GM23338 (cell line): ENCODE data around the gene ZBTB8A. TPM values are rescaled to one million over a fixed set of nuclear protein-coding genes. Genes with fewer than 3 reads are reported as not detected.

Experiments used
- ATAC-seq: fragments of 200-7000 bp; cut with Tn5 transposase; 3 replicates; pipeline ENCODE4 v1.9.1; 2020
- DNase-seq: peaks from one replicate; pipeline ENCODE4 v3.0.0-alpha.2; 2015; ENCODE audit warnings: low spot score
- H2AFZ ChIP-seq: fragments of 200-600 bp; sonication (generic); 2 replicates; pipeline ENCODE4 v1.8.0; 2016; ENCODE audit warnings: antibody characterized with exemption, mild to moderate bottlenecking, moderate library complexity
- H3F3A ChIP-seq: fragments of 200-600 bp; sonication (generic); replicated peaks from 2 replicates; pipeline ENCODE4 v1.8.0; 2017; ENCODE audit warnings: antibody characterized with exemption, mixed run types, low read depth
- H3K27ac ChIP-seq: fragments of 200-600 bp; sonication (generic); 2 replicates; pipeline ENCODE4 v1.6.1; 2016; ENCODE audit warnings: low read depth
- H3K27me3 ChIP-seq: fragments of 200-600 bp; sonication (generic); 2 replicates; pipeline ENCODE4 v1.8.0; 2016; ENCODE audit warnings: mild to moderate bottlenecking, mixed run types, moderate library complexity; ENCODE audit not compliant: insufficient read depth
- H3K36me3 ChIP-seq: fragments of 200-600 bp; sonication (generic); 2 replicates; pipeline ENCODE4 v1.8.0; 2016; ENCODE audit warnings: mild to moderate bottlenecking; ENCODE audit not compliant: insufficient read depth
- H3K4me1 ChIP-seq: fragments of 200-600 bp; sonication (generic); 2 replicates; pipeline ENCODE4 v1.8.0; 2016; ENCODE audit warnings: mild to moderate bottlenecking, moderate library complexity; ENCODE audit not compliant: insufficient read depth
- H3K4me2 ChIP-seq: fragments of 200-600 bp; sonication (generic); 2 replicates; pipeline ENCODE4 v1.7.1; 2017; ENCODE audit warnings: mixed run types
- H3K4me3 ChIP-seq: fragments of 200-600 bp; sonication (generic); 2 replicates; pipeline ENCODE4 v1.6.1; 2016; ENCODE audit warnings: mixed run types
- H3K79me2 ChIP-seq: fragments of 200-600 bp; sonication (generic); replicated peaks from 2 replicates; pipeline ENCODE4 v1.8.0; 2017; ENCODE audit warnings: mild to moderate bottlenecking; ENCODE audit not compliant: insufficient read depth
- H3K9me2 ChIP-seq: fragments of 200-600 bp; sonication (generic); 2 replicates; pipeline ENCODE4 v1.8.0; 2017; ENCODE audit not compliant: insufficient read depth
- H4K20me1 ChIP-seq: fragments of 200-600 bp; sonication (generic); replicated peaks from 2 replicates; pipeline ENCODE4 v1.8.0; 2017; ENCODE audit warnings: mild to moderate bottlenecking; ENCODE audit not compliant: insufficient read depth
- H3K27ac Mint-ChIP-seq: 2 replicates; pipeline ENCODE4 v1.8.0; 2020; ENCODE audit warnings: inconsistent platforms, mild to moderate bottlenecking, moderate library complexity, mixed read lengths
- H3K27me3 Mint-ChIP-seq: 3 replicates; pipeline ENCODE4 v1.8.0; 2022; ENCODE audit warnings: low read depth, mild to moderate bottlenecking, moderate library complexity, mixed read lengths, inconsistent platforms; ENCODE audit not compliant: insufficient read depth, poor library complexity
- H3K36me3 Mint-ChIP-seq: 3 replicates; pipeline ENCODE4 v1.8.0; 2021; ENCODE audit warnings: low read depth, mild to moderate bottlenecking, inconsistent platforms, moderate library complexity, mixed read lengths
- H3K4me1 Mint-ChIP-seq: 3 replicates; pipeline ENCODE4 v1.8.0; 2020; ENCODE audit warnings: mild to moderate bottlenecking, inconsistent platforms, mixed read lengths
- H3K4me3 Mint-ChIP-seq: 3 replicates; pipeline ENCODE4 v1.8.0; 2021; ENCODE audit warnings: moderate library complexity, mild to moderate bottlenecking, inconsistent platforms, mixed read lengths
- H3K9me3 Mint-ChIP-seq: 3 replicates; pipeline ENCODE4 v1.8.0; 2020; ENCODE audit warnings: moderate library complexity, mild to moderate bottlenecking, inconsistent platforms, mixed read lengths
- CREB1 ChIP-seq: fragments of 250-450 bp; sonication (Bioruptor Pico); IDR thresholded peaks from 2 replicates; pipeline ENCODE4 v1.5.0; 2020; ENCODE audit warnings: low read depth, mild to moderate bottlenecking, moderate library complexity
- EZH2 ChIP-seq: fragments of 200-600 bp; sonication (generic); IDR thresholded peaks from one replicate; pipeline ENCODE4 v1.8.0; 2017; ENCODE audit warnings: antibody characterized with exemption, mild to moderate bottlenecking, low read depth; ENCODE audit not compliant: unreplicated experiment
- EZH2phosphoT487 ChIP-seq: fragments of 200-600 bp; sonication (generic); IDR thresholded peaks from one replicate; pipeline ENCODE4 v1.8.1; 2018; ENCODE audit warnings: antibody characterized with exemption; ENCODE audit not compliant: unreplicated experiment
- JUNB ChIP-seq: IDR thresholded peaks from one replicate; pipeline ENCODE4 v1.6.1; 2016; ENCODE audit warnings: antibody characterized with exemption; ENCODE audit not compliant: unreplicated experiment
- POLR2AphosphoS5 ChIP-seq: IDR thresholded peaks from 2 replicates; pipeline ENCODE4 v1.6.1; 2016; ENCODE audit warnings: antibody characterized with exemption, low read depth
- ZNF114 ChIP-seq: fragments of 250-450 bp; sonication (Bioruptor Pico); IDR thresholded peaks from 2 replicates; pipeline ENCODE4 v1.5.0; 2020; ENCODE audit warnings: mild to moderate bottlenecking, moderate library complexity
- polyA plus RNA-seq: library from polyadenylated mRNA; unstranded; fragments of >200 nt; fragmentation: Nextera tagmentation; extraction: Ambion mirVana; gene quantifications from 2 replicates; pipeline ENCODE4 v1.2.1, GENCODE V29; 2016
- total RNA-seq: library from RNA; depleted of rRNA; stranded (reverse); fragments of >200 nt; shearing (Covaris generic); gene quantifications from 2 replicates; pipeline ENCODE4 v1.2.3, GENCODE V29; 2014
- TF ChIP-seq, protein P1 (sequence below), 2 experiments: fragments of 200-600 bp in 1 of 2; sonication (generic) in 1 of 2; conservative IDR thresholded peaks; 2 replicates each; pipeline versions ENCODE4 v1.5.1 to v1.6.1; 2016 to 2017; ENCODE audit warnings: antibody characterized with exemption in 2 of 2, low read depth in 2 of 2, mild to moderate bottlenecking in 2 of 2, moderate library complexity in 1 of 2
- TF ChIP-seq, protein P2 (sequence below): IDR thresholded peaks from one replicate; pipeline ENCODE4 v1.6.1; 2018; ENCODE audit warnings: antibody characterized with exemption; ENCODE audit not compliant: unreplicated experiment

ZBTB8A gene
- total and polyA plus RNA-seq, 2 experiments from 2014 or later: 6.1 to 8.4 TPM

DNA sequence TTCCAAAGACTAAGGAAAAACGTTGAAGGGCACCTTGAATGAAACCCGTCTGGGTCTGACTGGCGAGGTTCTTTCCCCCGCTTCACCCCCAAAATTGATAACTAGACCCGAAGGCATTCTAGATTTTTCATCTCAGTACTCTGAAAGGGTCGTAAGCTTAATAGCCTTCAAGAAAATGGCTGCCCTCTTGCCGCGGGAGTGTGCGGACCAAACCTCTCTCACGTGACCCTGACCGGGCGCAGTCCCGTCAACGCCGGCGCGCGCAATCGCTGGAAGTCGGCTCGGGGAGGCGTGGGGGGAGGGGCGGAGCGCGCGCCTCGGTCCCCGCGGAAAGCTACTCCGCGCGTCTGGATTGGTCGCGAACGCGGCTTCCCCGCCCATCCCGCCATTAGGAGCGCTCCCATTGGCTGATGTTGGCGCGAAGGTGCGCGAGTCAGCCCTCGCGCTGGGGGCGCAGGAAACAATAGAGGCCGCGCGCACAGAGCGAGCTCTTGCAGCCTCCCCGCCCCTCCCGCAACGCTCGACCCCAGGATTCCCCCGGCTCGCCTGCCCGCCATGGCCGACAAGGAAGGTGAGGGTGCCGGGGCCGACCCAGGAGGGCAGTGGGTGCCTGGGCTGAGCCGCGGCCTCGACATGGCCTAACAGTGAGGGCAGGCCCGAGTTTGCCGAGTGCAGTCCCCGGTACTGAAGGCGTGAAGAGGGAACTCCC lies 111.7 kb downstream of the ZBTB8A start, which contains the start of gene RBBP4:
Gene RBBP4, plus strand, starts transcription at position 457 of the 709 bp plus-strand sequence. Its CDS starts 99 bp downstream, at position 556.
- peak; percentile 98 for DNase-seq
- H3F3A ChIP-seq: peaks cover 32% of the 10 kb centered on the region
- H3K4me3 ChIP-seq: peak within 1 kb of the TSS; percentile 84
- peak within 1 kb of the TSS; percentile 100 for H3K27ac Mint-ChIP-seq
- ATAC-seq: peak; percentile 93
- H3K4me2 ChIP-seq: peak within 1 kb of the TSS; percentile 93
- peaks cover 28% of the 10 kb centered on the region for H3K4me1 ChIP-seq
- peak within 1 kb of the TSS; percentile 97 for H3K4me3 Mint-ChIP-seq
- H3K27ac ChIP-seq: peak within 1 kb of the TSS; percentile 99
- no peak for TF ChIP-seq EZH2phosphoT487
- peak; percentile 87 for TF ChIP-seq POLR2AphosphoS5
- TF ChIP-seq CREB1 (CRISPR knock-in tag): peak; percentile 81
- TF ChIP-seq JUNB: no peak
- TF ChIP-seq EZH2: no peak
- peak; percentile 78 for TF ChIP-seq ZNF114 (CRISPR knock-in tag)
- peaks cover 35% of the 10 kb centered on the region for H3K36me3 ChIP-seq
- peaks cover 5% of the 10 kb centered on the region for H3K27me3 Mint-ChIP-seq
- peaks cover 89% of the 10 kb centered on the region for H3K79me2 ChIP-seq
- H3K4me1 Mint-ChIP-seq: peaks cover 22% of the 10 kb centered on the region
- no peaks in the 10 kb centered on the region for H3K9me2 ChIP-seq
- peaks cover 3% of the 10 kb centered on the region; the same call in 2 of the 3 replicates for H3K9me3 Mint-ChIP-seq
- peaks cover 72% of the 10 kb centered on the region for H3K36me3 Mint-ChIP-seq
- H2AFZ ChIP-seq: peak within 1 kb of the TSS; percentile 78
- H4K20me1 ChIP-seq: peaks cover 30% of the 10 kb centered on the region
- H3K27me3 ChIP-seq: no peaks in the 10 kb centered on the region

DNA sequence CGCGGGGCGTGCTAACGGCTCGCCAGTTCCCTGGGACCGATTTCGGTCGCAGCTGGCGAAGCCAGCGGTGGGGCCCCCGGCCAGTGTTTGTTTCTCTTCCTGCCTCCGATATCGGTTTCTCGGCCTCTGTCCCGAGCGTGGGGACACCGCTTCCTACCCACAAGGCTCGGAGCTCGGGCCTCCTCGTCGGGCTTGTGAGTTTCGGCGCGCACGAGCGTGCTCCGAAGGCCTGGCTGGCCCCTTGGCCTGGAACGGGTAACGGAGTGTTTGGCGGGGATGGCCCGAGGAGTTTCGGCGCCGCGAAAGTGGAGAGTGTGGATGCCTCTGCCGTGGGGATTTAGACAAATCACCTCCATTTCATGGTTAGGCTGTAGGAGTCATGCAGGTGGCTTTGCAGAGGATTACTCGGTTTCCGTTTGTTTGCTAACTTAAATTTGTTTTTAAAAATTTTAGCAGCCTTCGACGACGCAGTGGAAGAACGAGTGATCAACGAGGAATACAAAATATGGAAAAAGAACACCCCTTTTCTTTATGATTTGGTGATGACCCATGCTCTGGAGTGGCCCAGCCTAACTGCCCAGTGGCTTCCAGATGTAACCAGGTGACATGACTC lies 112.3 kb downstream of the ZBTB8A start:
- Mint-ChIP-seq H3K4me3 (peak overlapping the region; percentile 97), H3K36me3 (peaks cover 77% of the 10 kb centered on the region), H3K4me1 (peaks cover 22% of the 10 kb centered on the region), H3K27me3 (peaks cover 6% of the 10 kb centered on the region), H3K9me3 (peaks cover 3% of the 10 kb centered on the region; the same call in 2 of the 3 replicates), H3K27ac (peak overlapping the region; percentile 100)
- peak overlapping the region; percentile 78 for H2AFZ ChIP-seq
- peak overlapping the region; percentile 84 for H3K4me3 ChIP-seq
- peaks cover 36% of the 10 kb centered on the region for H3F3A ChIP-seq
- H3K27me3 ChIP-seq: no peaks in the 10 kb centered on the region
- peak overlapping the region; percentile 98 for H3K27ac ChIP-seq
- H3K9me2 ChIP-seq: no peaks in the 10 kb centered on the region
- DNase-seq (no peak), ATAC-seq (peak; percentile 6)
- peaks cover 33% of the 10 kb centered on the region for H4K20me1 ChIP-seq
- H3K36me3 ChIP-seq: peaks cover 41% of the 10 kb centered on the region
- peak overlapping the region; percentile 93 for H3K4me2 ChIP-seq
- H3K4me1 ChIP-seq: peaks cover 28% of the 10 kb centered on the region
- H3K79me2 ChIP-seq: peaks cover 89% of the 10 kb centered on the region
- TF ChIP-seq, protein P1, sequence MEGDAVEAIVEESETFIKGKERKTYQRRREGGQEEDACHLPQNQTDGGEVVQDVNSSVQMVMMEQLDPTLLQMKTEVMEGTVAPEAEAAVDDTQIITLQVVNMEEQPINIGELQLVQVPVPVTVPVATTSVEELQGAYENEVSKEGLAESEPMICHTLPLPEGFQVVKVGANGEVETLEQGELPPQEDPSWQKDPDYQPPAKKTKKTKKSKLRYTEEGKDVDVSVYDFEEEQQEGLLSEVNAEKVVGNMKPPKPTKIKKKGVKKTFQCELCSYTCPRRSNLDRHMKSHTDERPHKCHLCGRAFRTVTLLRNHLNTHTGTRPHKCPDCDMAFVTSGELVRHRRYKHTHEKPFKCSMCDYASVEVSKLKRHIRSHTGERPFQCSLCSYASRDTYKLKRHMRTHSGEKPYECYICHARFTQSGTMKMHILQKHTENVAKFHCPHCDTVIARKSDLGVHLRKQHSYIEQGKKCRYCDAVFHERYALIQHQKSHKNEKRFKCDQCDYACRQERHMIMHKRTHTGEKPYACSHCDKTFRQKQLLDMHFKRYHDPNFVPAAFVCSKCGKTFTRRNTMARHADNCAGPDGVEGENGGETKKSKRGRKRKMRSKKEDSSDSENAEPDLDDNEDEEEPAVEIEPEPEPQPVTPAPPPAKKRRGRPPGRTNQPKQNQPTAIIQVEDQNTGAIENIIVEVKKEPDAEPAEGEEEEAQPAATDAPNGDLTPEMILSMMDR (conservative IDR thresholded peaks at IDR 0.05; ENCODE audit: low read depth in 2 of 2): no peak
- TF ChIP-seq, protein P2, sequence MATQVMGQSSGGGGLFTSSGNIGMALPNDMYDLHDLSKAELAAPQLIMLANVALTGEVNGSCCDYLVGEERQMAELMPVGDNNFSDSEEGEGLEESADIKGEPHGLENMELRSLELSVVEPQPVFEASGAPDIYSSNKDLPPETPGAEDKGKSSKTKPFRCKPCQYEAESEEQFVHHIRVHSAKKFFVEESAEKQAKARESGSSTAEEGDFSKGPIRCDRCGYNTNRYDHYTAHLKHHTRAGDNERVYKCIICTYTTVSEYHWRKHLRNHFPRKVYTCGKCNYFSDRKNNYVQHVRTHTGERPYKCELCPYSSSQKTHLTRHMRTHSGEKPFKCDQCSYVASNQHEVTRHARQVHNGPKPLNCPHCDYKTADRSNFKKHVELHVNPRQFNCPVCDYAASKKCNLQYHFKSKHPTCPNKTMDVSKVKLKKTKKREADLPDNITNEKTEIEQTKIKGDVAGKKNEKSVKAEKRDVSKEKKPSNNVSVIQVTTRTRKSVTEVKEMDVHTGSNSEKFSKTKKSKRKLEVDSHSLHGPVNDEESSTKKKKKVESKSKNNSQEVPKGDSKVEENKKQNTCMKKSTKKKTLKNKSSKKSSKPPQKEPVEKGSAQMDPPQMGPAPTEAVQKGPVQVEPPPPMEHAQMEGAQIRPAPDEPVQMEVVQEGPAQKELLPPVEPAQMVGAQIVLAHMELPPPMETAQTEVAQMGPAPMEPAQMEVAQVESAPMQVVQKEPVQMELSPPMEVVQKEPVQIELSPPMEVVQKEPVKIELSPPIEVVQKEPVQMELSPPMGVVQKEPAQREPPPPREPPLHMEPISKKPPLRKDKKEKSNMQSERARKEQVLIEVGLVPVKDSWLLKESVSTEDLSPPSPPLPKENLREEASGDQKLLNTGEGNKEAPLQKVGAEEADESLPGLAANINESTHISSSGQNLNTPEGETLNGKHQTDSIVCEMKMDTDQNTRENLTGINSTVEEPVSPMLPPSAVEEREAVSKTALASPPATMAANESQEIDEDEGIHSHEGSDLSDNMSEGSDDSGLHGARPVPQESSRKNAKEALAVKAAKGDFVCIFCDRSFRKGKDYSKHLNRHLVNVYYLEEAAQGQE: no peak
